HEK293 (cell line): ENCODE results near the gene IQCH.

Experiments used
- CTCF ChIA-PET: fragments of 350-600 bp; formaldehyde crosslinking; extraction: SDS; loops from one replicate; lab custom pipeline; 2021; ENCODE audit warnings: antibody characterized with exemption; lab: Yijun Ruan, JAX
- POLR2A ChIA-PET: fragments of 300-600 bp; formaldehyde crosslinking; extraction: SDS; loops from one replicate; lab custom pipeline; 2020; ENCODE audit warnings: antibody characterized with exemption, inconsistent platforms; lab: Yijun Ruan, JAX
- H3K27ac ChIP-seq: fragments of 200-500 bp; sonication (Bioruptor generic); 2 replicates; pipeline ENCODE4 v1.5.1; 2014; ENCODE audit warnings: low read depth, low read length, control low read depth, inconsistent platforms; ENCODE audit errors: extremely low read depth
- H3K36me3 ChIP-seq, 2 experiments: fragments of 200-500 bp in 1 of 2; sonication (Bioruptor generic) in 1 of 2; 1 replicate in 1 of 2; 2 replicates in 1 of 2; pipeline ENCODE4 v1.5.1; 2014 to 2017; ENCODE audit warnings: inconsistent platforms in 2 of 2, low read length in 2 of 2; ENCODE audit not compliant: control insufficient read depth in 2 of 2, insufficient read depth in 1 of 2
- H3K4me1 ChIP-seq: fragments of 200-500 bp; sonication (Bioruptor generic); 2 replicates; pipeline ENCODE4 v1.5.1; 2014; ENCODE audit warnings: mild to moderate bottlenecking, low read length, inconsistent platforms; ENCODE audit not compliant: control insufficient read depth, insufficient read depth
- H3K4me3 ChIP-seq: 2 replicates; pipeline ENCODE4 v1.5.1; 2011; ENCODE audit warnings: low read depth, mild to moderate bottlenecking, control low read depth, low read length, moderate library complexity
- H3K9me3 ChIP-seq: fragments of 200-500 bp; sonication (Bioruptor generic); 2 replicates; pipeline ENCODE4 v1.5.1; 2014; ENCODE audit warnings: low read depth, low read length, inconsistent platforms; ENCODE audit not compliant: control insufficient read depth, insufficient read depth
- PRDM1 ChIP-seq: fragments of 450-650 bp; formaldehyde crosslinking; IDR thresholded peaks from 2 replicates; pipeline ENCODE4; 2016; ENCODE audit warnings: missing biosample characterization, missing genetic modification characterization
- RBAK ChIP-seq: fragments of 450-650 bp; formaldehyde crosslinking; IDR thresholded peaks from 2 replicates; pipeline ENCODE4 v1.5.1; 2016; ENCODE audit warnings: missing biosample characterization, missing genetic modification characterization
- SCRT2 ChIP-seq: fragments of 450-650 bp; formaldehyde crosslinking; IDR thresholded peaks from 2 replicates; pipeline ENCODE4 v1.5.1; 2016; ENCODE audit warnings: missing biosample characterization, missing genetic modification characterization
- ZNF155 ChIP-seq: fragments of 450-650 bp; formaldehyde crosslinking; IDR thresholded peaks from 2 replicates; pipeline ENCODE4 v1.5.1; 2016; ENCODE audit warnings: missing biosample characterization, missing genetic modification characterization
- ZNF16 ChIP-seq: fragments of 450-650 bp; formaldehyde crosslinking; IDR thresholded peaks from 2 replicates; pipeline ENCODE4 v1.5.1; 2016; ENCODE audit warnings: low read depth, missing biosample characterization, missing genetic modification characterization
- ZNF211 ChIP-seq: fragments of 450-650 bp; formaldehyde crosslinking; IDR thresholded peaks from 2 replicates; pipeline ENCODE4 v1.5.1; 2016; ENCODE audit warnings: low read depth, missing biosample characterization, missing genetic modification characterization
- ZNF350 ChIP-seq: fragments of 450-650 bp; formaldehyde crosslinking; IDR thresholded peaks from 2 replicates; pipeline ENCODE4 v1.5.0; 2017; ENCODE audit warnings: missing biosample characterization, mild to moderate bottlenecking, missing genetic modification characterization
- ZNF426 ChIP-seq: fragments of 450-650 bp; formaldehyde crosslinking; IDR thresholded peaks from 2 replicates; pipeline ENCODE4 v1.5.1; 2017; ENCODE audit warnings: missing biosample characterization, missing genetic modification characterization, mild to moderate bottlenecking, inconsistent platforms, moderate library complexity
- ZNF433 ChIP-seq: fragments of 450-650 bp; formaldehyde crosslinking; IDR thresholded peaks from 2 replicates; pipeline ENCODE4 v1.5.1; 2016; ENCODE audit warnings: missing biosample characterization, missing genetic modification characterization, low read depth
- ZNF473 ChIP-seq: fragments of 450-650 bp; formaldehyde crosslinking; IDR thresholded peaks from 2 replicates; pipeline ENCODE4 v1.5.1; 2017; ENCODE audit warnings: missing biosample characterization, missing genetic modification characterization
- ZNF48 ChIP-seq: fragments of 450-650 bp; formaldehyde crosslinking; IDR thresholded peaks from 2 replicates; pipeline ENCODE4 v1.5.1; 2016; ENCODE audit warnings: missing biosample characterization, missing genetic modification characterization
- ZNF501 ChIP-seq: fragments of 450-650 bp; formaldehyde crosslinking; IDR thresholded peaks from 2 replicates; pipeline ENCODE4 v1.5.1; 2016; ENCODE audit warnings: missing biosample characterization, missing genetic modification characterization
- ZNF514 ChIP-seq: fragments of 450-650 bp; formaldehyde crosslinking; IDR thresholded peaks from 2 replicates; pipeline ENCODE4 v1.5.1; 2016; ENCODE audit warnings: missing biosample characterization, missing genetic modification characterization
- ZNF571 ChIP-seq: fragments of 450-650 bp; formaldehyde crosslinking; IDR thresholded peaks from 2 replicates; pipeline ENCODE4 v1.5.0; 2017; ENCODE audit warnings: missing biosample characterization, missing genetic modification characterization
- ZNF600 ChIP-seq: fragments of 450-650 bp; formaldehyde crosslinking; IDR thresholded peaks from 2 replicates; pipeline ENCODE4 v1.5.1; 2016; ENCODE audit warnings: missing biosample characterization, missing genetic modification characterization
- ZNF654 ChIP-seq: fragments of 450-650 bp; formaldehyde crosslinking; IDR thresholded peaks from 2 replicates; pipeline ENCODE4 v1.5.1; 2016; ENCODE audit warnings: low read depth, missing biosample characterization, missing genetic modification characterization
- ZNF776 ChIP-seq: fragments of 450-650 bp; formaldehyde crosslinking; IDR thresholded peaks from 2 replicates; pipeline ENCODE4 v1.5.0; 2017; ENCODE audit warnings: missing biosample characterization, missing genetic modification characterization, borderline replicate concordance
- TF ChIP-seq, protein P1 (sequence below): fragments of 450-650 bp; formaldehyde crosslinking; IDR thresholded peaks from 2 replicates; pipeline ENCODE4 v1.5.1; 2017; ENCODE audit warnings: missing biosample characterization, missing genetic modification characterization
- TF ChIP-seq, protein P2 (sequence below): fragments of 450-650 bp; formaldehyde crosslinking; IDR thresholded peaks from 2 replicates; pipeline ENCODE4 v1.5.0; 2017; ENCODE audit warnings: missing biosample characterization, missing genetic modification characterization, borderline replicate concordance
- TF ChIP-seq, protein P3 (sequence below): fragments of 450-650 bp; formaldehyde crosslinking; IDR thresholded peaks from 2 replicates; pipeline ENCODE4 v1.5.1; 2016; ENCODE audit warnings: missing biosample characterization, missing genetic modification characterization, borderline replicate concordance
- TF ChIP-seq, protein P4 (sequence below): fragments of 450-650 bp; formaldehyde crosslinking; IDR thresholded peaks from 2 replicates; pipeline ENCODE4 v1.5.1; 2016; ENCODE audit warnings: missing biosample characterization, missing genetic modification characterization
- TF ChIP-seq, protein P5 (sequence below): fragments of 450-650 bp; formaldehyde crosslinking; IDR thresholded peaks from 2 replicates; pipeline ENCODE4 v1.5.1; 2016; ENCODE audit warnings: missing biosample characterization, missing genetic modification characterization

IQCH gene

DNA sequence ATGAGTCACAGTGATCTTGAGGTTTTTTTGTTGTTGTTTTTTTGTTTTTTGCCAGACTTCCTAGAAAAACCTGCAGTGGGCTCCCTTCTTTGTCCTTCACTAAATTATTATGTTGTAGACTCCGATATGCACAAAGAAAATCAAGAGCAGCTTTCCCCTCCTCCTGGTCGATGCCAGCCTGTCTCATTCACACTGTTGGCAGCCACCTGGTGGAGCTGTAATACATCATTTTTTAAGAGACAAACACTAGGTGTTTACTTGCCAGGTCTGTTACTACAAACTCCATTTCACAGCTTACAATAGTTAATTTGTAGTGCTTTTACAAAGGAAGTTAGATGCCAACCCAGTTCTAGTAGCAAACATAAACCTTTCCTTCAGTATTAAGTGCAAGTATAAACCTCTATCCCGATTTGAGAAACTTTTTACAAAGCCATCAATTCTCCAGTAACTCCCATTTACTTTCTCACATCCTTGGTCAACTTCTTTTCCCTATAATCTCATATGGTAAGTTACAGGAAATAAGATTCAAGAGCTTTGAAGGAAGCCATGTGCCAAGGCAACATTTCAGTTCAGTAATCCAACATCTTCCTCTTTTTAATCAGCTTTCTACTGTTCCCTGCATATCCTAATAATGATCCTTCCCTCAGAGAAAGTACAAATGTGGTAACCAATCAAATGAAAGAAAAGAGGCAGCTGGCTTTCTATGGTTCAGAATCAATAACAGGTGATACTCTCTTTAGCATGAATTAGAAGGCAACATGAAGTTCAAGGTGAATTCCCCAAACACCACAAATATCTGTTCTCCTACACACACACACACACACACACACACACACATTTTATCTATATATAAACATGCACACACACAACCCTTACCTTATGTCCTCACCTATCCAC, 14.1 kb upstream of the IQCH start:
- Histone ChIP-seq H3K36me3 (peaks cover 0 to under 1% of the 10 kb centered on the region in 2 experiments; a peak in 2 of 3 replicates), H3K4me3 (no peak overlapping the region), H3K4me1 (peaks cover 22% of the 10 kb centered on the region), H3K9me3 (no peaks in the 10 kb centered on the region), H3K27ac (no peak overlapping the region)
- ChIA-PET POLR2A (interaction anchor here (1.2 kb wide), 1 partner anchor 176 kb away, joined by 5 read pairs; no protein-coding TSS in a partner anchor), CTCF (interaction anchor here (0.5 to 3.5 kb wide), 14 partner anchors 9 to 741 kb away, joined by 3 to 19 read pairs (median 4); no protein-coding TSS in a partner anchor)
- TF ChIP-seq ZNF211 (tag by site-specific recombination) (no peak), ZNF776 (tag by site-specific recombination) (no peak), ZNF473 (tag by site-specific recombination) (no peak), ZNF350 (no peak), ZNF571 (no peak), ZNF501 (tag by site-specific recombination) (no peak), ZNF600 (0 out of 2 replicates have a peak, but pooled peaks have one; percentile 32), ZNF16 (tag by site-specific recombination) (no peak), ZNF654 (tag by site-specific recombination) (peak; percentile 18; the same call in 1 of the 2 replicates), SCRT2 (tag by site-specific recombination) (0 out of 2 replicates have a peak, but pooled peaks have one; percentile 8), PRDM1 (tag by site-specific recombination) (peak; percentile 74), ZNF48 (tag by site-specific recombination) (no peak), RBAK (no peak), ZNF514 (no peak), ZNF426 (no peak), ZNF155 (tag by site-specific recombination) (no peak), ZNF433 (no peak)
- TF ChIP-seq, protein P1, sequence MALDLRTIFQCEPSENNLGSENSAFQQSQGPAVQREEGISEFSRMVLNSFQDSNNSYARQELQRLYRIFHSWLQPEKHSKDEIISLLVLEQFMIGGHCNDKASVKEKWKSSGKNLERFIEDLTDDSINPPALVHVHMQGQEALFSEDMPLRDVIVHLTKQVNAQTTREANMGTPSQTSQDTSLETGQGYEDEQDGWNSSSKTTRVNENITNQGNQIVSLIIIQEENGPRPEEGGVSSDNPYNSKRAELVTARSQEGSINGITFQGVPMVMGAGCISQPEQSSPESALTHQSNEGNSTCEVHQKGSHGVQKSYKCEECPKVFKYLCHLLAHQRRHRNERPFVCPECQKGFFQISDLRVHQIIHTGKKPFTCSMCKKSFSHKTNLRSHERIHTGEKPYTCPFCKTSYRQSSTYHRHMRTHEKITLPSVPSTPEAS = peak; percentile 67
- TF ChIP-seq, protein P2, sequence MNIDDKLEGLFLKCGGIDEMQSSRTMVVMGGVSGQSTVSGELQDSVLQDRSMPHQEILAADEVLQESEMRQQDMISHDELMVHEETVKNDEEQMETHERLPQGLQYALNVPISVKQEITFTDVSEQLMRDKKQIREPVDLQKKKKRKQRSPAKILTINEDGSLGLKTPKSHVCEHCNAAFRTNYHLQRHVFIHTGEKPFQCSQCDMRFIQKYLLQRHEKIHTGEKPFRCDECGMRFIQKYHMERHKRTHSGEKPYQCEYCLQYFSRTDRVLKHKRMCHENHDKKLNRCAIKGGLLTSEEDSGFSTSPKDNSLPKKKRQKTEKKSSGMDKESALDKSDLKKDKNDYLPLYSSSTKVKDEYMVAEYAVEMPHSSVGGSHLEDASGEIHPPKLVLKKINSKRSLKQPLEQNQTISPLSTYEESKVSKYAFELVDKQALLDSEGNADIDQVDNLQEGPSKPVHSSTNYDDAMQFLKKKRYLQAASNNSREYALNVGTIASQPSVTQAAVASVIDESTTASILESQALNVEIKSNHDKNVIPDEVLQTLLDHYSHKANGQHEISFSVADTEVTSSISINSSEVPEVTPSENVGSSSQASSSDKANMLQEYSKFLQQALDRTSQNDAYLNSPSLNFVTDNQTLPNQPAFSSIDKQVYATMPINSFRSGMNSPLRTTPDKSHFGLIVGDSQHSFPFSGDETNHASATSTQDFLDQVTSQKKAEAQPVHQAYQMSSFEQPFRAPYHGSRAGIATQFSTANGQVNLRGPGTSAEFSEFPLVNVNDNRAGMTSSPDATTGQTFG (tag by site-specific recombination) = no peak
- TF ChIP-seq, protein P3, sequence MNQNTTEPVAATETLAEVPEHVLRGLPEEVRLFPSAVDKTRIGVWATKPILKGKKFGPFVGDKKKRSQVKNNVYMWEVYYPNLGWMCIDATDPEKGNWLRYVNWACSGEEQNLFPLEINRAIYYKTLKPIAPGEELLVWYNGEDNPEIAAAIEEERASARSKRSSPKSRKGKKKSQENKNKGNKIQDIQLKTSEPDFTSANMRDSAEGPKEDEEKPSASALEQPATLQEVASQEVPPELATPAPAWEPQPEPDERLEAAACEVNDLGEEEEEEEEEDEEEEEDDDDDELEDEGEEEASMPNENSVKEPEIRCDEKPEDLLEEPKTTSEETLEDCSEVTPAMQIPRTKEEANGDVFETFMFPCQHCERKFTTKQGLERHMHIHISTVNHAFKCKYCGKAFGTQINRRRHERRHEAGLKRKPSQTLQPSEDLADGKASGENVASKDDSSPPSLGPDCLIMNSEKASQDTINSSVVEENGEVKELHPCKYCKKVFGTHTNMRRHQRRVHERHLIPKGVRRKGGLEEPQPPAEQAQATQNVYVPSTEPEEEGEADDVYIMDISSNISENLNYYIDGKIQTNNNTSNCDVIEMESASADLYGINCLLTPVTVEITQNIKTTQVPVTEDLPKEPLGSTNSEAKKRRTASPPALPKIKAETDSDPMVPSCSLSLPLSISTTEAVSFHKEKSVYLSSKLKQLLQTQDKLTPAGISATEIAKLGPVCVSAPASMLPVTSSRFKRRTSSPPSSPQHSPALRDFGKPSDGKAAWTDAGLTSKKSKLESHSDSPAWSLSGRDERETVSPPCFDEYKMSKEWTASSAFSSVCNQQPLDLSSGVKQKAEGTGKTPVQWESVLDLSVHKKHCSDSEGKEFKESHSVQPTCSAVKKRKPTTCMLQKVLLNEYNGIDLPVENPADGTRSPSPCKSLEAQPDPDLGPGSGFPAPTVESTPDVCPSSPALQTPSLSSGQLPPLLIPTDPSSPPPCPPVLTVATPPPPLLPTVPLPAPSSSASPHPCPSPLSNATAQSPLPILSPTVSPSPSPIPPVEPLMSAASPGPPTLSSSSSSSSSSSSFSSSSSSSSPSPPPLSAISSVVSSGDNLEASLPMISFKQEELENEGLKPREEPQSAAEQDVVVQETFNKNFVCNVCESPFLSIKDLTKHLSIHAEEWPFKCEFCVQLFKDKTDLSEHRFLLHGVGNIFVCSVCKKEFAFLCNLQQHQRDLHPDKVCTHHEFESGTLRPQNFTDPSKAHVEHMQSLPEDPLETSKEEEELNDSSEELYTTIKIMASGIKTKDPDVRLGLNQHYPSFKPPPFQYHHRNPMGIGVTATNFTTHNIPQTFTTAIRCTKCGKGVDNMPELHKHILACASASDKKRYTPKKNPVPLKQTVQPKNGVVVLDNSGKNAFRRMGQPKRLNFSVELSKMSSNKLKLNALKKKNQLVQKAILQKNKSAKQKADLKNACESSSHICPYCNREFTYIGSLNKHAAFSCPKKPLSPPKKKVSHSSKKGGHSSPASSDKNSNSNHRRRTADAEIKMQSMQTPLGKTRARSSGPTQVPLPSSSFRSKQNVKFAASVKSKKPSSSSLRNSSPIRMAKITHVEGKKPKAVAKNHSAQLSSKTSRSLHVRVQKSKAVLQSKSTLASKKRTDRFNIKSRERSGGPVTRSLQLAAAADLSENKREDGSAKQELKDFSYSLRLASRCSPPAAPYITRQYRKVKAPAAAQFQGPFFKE (tag by site-specific recombination) = no peak
- TF ChIP-seq, protein P4, sequence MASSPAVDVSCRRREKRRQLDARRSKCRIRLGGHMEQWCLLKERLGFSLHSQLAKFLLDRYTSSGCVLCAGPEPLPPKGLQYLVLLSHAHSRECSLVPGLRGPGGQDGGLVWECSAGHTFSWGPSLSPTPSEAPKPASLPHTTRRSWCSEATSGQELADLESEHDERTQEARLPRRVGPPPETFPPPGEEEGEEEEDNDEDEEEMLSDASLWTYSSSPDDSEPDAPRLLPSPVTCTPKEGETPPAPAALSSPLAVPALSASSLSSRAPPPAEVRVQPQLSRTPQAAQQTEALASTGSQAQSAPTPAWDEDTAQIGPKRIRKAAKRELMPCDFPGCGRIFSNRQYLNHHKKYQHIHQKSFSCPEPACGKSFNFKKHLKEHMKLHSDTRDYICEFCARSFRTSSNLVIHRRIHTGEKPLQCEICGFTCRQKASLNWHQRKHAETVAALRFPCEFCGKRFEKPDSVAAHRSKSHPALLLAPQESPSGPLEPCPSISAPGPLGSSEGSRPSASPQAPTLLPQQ = no peak
- TF ChIP-seq, protein P5, sequence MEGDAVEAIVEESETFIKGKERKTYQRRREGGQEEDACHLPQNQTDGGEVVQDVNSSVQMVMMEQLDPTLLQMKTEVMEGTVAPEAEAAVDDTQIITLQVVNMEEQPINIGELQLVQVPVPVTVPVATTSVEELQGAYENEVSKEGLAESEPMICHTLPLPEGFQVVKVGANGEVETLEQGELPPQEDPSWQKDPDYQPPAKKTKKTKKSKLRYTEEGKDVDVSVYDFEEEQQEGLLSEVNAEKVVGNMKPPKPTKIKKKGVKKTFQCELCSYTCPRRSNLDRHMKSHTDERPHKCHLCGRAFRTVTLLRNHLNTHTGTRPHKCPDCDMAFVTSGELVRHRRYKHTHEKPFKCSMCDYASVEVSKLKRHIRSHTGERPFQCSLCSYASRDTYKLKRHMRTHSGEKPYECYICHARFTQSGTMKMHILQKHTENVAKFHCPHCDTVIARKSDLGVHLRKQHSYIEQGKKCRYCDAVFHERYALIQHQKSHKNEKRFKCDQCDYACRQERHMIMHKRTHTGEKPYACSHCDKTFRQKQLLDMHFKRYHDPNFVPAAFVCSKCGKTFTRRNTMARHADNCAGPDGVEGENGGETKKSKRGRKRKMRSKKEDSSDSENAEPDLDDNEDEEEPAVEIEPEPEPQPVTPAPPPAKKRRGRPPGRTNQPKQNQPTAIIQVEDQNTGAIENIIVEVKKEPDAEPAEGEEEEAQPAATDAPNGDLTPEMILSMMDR (tag by site-specific recombination) = peak; percentile 40
